Fibroblast of the conjunctiva (primary cell): ENCODE measurements around the gene ZDHHC8.

Experiments used
- DNase-seq: peaks from one replicate; pipeline ENCODE4 v3.0.0-alpha.2; 2010; ENCODE audit warnings: low read depth

ZDHHC8 gene, protein sequence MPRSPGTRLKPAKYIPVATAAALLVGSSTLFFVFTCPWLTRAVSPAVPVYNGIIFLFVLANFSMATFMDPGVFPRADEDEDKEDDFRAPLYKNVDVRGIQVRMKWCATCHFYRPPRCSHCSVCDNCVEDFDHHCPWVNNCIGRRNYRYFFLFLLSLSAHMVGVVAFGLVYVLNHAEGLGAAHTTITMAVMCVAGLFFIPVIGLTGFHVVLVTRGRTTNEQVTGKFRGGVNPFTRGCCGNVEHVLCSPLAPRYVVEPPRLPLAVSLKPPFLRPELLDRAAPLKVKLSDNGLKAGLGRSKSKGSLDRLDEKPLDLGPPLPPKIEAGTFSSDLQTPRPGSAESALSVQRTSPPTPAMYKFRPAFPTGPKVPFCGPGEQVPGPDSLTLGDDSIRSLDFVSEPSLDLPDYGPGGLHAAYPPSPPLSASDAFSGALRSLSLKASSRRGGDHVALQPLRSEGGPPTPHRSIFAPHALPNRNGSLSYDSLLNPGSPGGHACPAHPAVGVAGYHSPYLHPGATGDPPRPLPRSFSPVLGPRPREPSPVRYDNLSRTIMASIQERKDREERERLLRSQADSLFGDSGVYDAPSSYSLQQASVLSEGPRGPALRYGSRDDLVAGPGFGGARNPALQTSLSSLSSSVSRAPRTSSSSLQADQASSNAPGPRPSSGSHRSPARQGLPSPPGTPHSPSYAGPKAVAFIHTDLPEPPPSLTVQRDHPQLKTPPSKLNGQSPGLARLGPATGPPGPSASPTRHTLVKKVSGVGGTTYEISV

DNA sequence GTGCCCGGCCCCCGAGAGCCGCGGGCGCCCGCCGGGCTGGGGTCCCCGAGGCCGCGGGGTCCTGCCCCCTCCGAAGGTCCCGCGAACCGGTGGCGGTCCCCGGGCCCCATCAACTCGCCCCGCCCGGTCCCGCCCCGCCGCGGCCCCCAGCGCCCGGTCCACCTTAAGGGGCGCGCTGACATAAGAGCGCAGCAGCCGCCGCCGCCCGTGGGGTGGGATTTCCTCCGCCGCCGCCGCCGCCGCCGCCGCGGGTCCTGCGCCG is at the start of gene ZDHHC8:
Gene ZDHHC8 (plus strand): TSS at position 208 of the 262 bp plus-strand sequence. CDS start 144 bp downstream, outside the sequence.
- no peak for DNase-seq

DNA sequence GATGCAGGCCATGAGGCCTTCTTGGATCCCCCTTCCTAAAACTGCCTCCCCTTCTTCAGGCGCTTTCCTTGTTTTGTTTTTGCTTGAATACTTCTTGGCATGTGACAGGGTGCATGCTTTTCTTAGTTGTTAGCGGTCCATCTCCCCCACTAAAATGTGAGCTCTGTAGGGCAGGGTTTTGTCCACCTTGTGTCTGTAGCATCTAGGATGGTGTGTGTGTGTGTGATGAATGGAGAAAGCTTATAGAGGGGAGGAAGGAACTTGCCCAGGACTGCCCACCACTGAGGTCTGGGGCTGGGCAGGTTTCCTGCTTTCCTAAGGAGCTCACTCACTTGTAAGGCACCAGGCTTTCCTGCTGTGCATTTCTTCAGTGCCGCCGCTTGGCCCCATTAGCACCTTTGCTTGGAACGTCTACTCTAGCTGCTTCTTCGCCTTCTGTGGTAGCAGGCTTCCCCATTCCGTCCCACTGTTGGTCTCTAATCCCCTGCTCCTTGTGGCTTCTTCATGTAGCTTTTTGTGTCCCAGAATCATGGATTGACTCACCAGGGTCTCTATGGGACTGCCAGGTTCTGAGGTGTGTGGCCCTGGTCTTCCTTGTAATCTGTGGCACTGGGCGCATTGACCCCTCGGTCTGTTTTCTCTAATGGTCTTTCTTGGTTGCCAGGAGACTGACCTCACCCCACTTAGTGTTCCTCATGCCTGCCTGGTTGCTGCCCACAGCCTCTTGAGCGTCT is 48.3 kb upstream of the ZDHHC8 start:
- DNase-seq: no peak

DNA sequence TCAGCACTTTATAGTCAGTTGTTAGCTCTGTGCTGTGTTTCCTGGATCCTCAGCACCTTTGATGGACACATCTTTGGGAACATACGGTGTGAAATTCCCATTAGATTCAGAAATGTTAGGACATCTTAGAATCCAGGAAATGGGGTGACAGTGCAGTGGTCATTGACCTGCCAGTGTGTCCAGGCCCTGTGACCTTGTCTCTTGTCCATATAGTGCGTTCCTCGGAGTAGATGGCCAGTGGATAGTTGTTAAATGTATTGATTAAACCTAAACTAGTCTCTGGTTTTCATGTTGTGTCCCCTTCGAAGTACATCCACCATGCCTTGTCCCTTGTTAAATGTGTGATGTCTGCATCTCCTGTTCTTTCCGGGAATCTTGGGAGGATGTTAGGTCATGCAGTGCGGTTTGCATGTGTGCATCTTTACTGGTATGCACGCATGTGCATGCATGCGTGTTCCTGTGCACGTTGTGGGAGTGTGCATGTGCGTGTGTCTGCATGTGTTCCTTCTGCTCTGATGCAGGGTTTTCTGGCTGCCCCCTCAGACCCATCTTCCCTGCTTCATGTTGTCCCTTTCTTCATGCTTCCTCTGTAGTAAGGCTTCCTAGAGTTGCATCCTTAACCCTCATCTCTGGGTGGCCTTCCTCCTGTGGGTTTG is 47.6 kb upstream of the ZDHHC8 start:
- DNase-seq: no peak

DNA sequence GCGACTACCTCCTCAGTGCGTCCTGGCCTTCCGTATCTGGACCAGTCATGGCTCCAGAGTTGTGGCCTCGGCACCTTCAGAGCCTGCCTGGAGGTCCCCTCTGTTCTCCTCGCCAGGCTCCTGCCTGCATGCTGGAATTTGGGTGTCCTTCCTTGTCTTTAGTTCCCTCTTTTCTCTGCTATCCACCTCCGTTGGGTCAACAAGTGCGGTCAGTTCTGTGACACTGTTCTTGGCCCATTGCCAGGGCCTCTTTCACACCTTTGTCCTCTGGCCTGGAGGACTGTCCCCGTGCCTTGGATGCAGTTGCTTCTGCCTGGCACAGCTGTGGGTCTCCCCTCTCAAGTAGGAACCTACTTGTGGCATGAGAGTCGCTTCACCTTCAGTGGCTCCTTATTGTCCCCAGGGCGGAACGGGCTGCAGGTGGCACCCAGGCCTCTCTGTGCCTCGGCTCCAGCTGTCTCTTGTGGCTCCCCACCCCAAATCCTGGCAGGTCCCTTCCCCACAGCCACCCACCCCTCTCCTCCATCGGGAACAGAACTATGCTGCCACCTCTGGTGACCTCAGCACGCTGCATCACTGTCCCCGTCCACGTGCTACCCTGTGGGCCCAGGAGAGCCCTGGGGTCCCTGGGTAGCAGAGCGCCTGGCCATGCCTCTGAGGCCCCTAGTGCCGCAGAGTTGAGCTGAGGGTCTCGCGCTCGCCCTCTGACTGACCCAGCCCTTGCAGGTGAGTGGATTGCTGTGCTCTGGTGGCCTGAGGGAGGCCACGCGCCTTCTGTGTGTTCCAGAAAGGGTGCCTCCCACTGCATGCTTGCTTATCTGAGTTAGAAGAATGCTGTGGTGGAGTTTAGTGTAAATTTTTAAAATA is 46.8 kb upstream of the ZDHHC8 start:
- DNase-seq: no peak

DNA sequence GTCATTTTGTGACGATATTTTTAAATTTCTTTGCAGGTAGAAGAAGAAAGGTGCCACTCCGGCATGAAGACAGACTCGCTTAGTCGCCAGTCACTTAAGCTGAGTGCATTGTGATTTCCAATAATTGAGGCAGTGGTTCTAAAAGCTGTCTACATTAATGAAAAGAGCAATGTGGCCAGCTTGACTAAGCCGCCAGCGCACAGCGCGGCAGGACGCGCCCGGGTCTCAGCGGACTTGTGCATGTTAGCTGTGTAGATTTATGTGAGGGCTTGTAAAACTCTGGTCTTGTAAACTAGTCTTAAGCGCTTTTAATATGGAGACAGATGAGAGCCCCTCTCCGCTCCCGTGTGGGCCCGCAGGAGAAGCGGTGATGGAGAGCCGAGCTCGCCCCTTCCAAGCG is 46.0 kb upstream of the ZDHHC8 start:
- no peak for DNase-seq

DNA sequence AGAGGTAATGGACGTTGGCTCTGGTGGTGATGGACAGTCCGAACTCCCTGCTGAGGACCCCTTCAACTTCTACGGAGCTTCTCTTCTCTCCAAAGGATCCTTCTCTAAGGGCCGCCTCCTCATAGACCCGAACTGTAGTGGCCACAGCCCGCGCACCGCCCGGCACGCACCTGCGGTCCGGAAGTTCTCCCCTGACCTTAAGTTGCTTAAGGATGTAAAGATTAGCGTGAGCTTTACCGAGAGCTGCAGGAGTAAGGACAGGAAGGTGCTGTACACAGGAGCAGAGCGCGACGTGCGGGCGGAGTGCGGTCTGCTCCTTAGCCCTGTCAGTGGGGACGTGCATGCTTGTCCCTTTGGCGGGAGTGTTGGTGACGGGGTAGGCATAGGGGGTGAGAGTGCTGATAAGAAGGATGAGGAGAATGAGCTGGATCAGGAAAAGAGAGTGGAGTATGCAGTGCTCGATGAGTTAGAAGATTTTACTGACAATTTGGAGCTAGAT is 45.5 kb upstream of the ZDHHC8 start:
- no peak for DNase-seq

DNA sequence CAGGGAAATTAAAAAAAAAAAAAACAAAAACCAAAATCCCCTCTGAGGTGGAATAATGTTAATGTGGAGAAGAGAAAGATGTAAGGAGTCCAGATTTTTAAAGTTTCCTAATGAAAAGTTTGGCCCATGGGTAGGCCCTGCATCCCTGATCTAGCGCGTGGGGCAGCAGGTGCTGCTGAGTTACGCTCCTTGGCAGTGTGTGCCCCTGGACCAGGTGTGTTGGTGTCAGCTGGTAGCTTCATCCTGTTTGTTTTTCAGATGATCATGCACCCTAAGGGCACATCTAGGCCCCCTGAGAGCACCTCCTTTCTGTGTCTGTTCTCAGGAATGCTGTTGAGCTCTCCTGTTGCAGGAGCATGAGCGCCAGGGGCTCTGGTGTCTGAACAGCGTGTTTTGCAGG is 44.8 kb upstream of the ZDHHC8 start:
- DNase-seq: no peak

DNA sequence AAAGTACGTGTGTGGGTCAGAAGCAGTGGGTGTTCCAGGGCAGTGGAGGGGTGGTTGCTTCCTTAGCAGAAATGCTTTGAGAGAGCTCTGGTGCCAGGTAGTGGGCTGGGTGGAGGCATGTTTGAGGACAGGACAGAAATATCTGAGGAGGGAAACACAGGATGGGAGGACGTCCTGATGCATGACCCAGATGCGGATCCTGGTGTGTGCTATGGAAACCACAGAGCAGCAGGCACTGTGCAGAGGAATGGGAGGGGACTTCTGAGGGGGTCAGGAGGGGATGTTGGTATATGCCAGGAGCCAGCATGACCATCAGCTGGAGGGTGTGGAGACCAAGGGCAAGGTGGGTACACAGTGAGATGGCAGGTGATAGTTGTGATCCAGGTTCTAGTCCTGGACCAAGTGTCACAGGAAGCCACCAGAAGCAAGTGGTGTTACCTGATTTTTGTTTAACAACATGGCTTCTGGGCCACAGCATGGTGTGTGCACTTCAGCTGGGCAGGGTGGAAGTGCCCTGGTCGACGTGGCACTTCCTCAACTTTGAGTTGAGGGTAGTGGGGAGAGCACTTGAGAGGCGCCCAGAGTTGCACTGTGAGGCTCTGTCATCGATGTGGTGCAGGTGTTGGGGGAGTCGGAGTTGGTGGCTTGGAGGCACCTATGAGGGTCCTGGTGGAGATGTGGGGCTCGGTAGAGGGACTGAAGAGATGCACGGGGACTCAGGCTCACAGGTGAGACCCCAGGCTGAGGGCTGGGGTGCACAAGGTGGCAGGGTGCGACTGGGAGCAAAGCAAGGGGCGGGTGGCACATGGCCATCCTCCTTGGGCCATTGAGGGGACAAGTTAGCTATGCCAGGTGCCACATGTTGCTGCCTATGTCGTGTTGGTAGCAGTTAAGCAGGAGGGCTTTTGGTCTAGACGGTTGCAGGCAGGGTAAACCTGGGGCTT is 44.0 kb upstream of the ZDHHC8 start:
- DNase-seq: no peak

DNA sequence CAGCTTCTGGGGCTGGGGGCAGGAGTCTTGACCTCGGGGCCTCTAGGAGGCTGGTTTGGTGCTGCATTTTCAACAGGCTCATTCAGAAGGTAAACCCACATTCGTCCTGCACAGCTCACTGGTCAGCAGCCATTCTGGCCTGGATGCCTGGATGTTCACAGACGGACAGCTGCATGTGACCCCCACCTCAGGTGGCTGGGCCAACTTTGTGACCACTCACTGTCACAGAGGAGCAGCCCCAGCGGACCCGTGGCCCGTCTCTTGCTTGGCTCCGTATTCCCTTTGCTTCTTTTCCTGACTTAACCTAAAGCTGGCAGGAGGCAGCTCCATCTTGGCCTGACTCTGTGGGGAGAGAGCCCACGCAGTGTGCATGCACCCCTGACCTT is 43.3 kb upstream of the ZDHHC8 start:
- no peak for DNase-seq

DNA sequence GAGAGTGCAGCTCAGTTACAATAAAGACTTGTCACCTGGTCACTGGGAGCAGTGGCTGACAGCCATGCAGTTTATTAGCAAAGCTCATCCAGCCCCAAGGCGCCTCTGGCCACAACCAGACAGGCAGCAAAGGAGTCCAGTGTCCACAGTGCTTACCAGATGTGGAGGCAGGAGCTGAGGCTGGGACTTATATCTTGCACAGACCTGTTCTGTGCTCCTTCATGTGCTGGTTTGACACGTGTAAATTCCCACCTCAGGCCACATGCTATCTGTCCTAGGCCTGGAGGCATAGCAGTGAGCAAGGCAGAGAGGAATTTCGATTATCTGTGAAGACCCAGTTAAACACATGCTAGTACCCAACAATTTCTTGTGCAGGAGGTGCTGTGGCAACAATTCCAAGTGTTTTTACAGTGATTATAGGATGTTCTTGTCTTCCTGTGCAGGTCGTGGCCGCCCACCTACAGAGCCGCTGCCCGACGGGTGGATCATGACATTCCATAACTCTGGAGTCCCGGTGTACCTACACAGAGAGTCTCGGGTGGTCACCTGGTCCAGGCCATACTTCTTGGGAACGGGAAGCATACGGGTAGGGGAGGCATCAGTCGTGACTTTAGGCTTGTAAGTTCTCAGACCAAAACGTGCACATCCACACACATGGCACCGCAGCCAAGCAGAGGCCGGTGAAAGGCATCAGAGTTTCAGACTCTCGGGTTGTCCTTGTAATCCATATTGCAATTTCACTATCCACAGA is 42.2 kb upstream of the ZDHHC8 start:
- DNase-seq: no peak

DNA sequence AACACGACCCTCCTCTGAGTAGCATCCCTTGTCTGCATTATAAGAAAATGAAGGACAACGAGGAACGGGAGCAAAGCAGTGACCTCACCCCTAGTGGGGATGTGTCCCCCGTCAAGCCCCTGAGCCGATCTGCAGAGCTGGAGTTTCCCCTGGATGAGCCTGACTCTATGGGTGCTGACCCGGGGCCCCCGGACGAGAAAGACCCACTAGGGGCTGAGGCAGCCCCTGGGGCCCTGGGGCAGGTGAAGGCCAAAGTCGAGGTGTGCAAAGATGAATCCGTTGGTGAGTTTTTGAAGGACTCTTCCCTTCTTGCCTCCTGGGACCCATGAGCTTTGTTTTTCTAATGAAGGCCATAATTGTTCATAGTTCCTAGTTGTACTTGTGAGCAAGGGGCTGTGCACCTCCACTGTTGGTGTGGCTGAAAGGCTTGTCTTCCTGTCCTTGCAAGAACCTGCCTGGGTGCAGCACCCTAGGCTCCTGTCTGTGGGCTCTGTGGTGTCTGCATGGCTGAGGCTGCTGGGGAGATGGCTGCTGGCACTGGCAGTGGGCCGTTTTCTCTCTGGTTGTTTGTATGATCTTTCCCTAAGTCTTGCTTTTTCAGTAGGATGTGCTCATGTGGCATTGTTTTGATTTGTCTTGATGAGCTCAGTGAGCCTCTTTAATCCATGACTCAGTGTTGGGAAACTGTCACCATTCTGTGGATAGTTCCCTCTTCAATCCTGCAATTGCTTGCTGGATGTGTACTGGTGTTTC is 41.5 kb upstream of the ZDHHC8 start:
- no peak for DNase-seq

DNA sequence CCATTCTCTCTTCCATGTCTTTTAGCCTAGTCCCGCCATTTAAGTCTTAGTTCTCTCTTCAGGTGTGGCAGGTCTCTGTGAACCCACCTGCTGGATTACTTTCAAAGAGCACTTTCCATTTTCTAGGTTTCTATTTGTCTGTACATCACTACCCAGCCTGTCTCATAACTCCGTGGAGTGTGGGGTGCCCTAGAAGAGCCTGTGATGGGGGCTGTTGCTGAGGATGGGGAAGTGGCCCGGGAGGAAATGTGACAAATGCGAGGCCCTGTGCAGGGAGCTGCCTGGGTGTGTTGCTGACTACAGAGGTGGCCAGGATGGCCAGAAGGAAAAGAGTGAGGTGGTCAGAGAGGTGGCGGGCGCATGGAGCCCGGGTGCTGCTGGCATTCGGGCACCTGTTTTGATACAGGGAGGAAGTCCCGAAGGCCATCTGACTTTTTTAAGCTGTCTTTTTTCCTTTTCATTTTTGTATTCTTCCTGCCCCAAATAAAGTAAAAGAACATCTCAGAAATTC is 40.8 kb upstream of the ZDHHC8 start:
- DNase-seq: no peak

DNA sequence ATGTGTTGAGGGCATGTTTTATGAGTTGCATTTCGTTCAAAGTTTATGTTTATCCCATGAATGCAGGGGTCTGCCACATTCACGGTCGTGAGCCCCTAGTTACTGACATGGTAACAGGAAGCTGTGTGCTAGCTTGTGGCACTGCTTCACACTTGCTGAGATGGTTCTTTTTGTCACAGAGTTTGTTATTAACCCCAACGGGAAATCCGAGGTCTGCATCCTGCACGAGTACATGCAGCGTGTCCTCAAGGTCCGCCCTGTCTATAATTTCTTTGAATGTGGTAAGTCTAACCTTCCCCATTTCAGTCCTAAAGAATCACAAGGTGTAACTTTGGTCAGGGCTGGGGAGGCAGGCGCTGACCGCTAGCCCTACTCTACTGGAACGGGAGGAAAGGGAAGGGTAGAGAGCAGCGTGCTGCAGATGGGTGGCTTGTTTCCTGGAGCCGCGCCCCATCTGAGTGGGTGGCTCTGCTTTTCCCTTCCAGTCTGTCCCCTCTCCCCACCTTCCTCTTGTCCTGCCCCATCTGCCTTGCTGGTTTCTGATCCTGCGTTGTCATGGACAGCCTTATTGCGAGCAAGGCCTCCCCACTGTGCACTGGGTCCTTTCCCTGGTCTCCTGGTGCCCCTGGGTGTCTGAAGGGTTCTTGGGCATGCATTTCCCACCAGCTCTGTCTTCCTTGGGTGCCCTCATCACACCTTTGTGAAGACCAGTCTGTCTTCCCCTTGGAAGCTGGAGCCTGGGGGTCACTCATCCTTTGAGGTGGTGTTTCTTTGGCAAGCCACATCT is 39.7 kb upstream of the ZDHHC8 start:
- DNase-seq: no peak

DNA sequence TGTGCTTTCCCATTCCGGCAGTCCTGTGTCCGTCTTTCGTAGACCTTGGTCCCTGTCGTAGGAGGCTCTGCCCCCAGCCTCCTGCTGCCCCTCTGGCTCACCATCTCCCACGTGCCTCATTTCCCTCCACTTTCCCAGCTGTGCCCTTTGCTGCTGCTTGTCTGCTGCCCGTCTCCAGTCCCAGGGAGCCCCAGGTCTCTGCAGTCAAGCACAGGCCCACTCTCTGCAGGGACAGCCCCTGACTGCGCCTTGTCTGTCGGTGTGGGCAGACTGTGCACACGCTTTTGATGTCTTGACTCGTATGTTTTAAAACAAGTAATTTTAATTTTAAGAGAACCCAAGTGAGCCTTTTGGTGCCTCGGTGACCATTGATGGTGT is 39.1 kb upstream of the ZDHHC8 start:
- DNase-seq: no peak

DNA sequence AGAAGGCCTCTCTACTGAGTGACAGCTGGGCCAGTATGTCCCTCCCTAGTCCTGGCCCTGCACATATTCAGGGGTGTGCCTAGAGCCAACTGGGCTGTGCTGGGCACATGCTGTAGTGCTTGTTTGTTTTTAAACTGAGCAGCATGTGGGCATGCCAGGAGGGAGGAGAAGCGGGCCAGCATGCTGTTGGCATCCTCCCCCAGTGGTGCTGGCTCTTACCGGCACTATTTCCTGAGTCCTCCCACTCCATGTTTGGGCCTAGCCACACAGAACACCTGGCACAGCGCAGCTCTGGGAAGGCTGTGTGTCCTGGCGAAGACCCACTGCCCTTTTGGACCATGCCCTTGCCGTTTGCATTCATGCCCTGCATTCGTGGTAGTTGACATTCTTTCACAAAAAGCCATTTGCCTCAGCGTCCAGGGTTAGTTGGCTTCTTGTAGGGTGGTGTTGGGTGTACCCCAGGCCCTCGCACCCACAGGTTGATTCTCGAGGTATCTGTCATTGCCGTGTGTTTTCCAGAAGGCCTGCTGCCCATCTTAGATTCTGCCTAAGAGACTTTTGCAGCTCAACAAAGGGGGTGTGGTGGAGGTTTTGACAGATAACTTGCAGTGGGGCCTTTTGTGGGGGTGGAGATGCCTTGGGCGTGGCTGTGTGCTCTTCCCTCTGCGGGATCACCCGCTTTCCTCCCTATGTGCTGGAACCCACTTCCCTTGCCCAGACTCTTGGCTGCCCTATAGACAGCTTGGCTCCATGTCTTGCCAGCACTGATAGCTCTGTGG is 38.0 kb upstream of the ZDHHC8 start:
- DNase-seq: no peak

DNA sequence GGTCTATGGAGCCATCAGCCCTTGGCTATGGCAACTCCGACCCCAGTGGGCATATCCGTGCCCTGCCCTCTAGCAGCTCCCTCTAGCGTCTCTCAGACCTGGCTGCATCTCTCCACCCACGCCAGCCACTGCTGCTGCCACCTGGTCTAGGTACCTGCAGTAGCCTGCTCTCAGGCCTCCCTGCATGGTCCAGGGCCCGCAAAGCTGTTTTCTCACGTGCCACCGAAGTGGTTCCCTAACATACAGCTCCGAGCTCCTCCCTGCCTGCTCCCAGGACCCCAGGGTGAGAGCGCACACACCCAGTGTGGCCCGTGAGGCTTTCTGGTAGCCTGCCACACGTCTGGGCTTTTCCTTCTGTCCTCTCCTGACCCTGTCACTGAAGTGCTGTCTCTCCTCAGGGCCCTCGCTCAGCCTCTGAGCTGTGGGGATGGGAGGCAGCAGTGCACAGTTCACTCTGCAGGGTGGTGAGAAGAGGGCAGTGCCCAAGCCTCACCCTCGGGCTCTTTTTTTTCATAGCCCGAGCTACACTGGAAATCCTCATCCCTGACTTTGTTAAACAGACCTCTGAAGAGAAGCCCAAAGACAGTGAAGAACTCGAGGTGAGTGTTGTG is 37.3 kb upstream of the ZDHHC8 start:
- no peak for DNase-seq

DNA sequence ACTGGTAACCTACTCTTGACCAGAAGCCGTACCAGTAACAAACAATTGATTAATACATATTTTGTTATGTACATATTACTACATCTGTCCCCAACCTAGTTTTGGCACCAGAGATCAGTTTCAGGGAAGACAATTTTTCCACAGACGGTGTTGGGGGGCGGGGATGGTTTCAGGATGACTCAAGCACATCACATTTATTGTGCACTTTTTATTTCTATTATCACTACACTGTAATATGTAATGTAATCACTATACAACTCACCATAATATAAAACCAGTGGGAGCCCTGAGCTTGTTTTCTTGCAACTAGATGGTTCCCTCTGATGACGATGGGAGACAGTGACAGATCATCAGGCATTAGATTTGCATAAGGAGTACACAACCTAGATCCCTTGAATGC is 36.1 kb upstream of the ZDHHC8 start:
- DNase-seq: no peak
